NCI-H1930 (cell line): ENCODE measurements around the gene GALNT13.
"Not testable (repeated sequence)": the region's sequence is repeated elsewhere in the genome, so short reads cannot be mapped to it uniquely, and the experiment has no call there.

Source experiments
- DNase-seq, 2 experiments: peaks; one replicate each; lab custom pipeline; 2025; lab: John Stamatoyannopoulos, UW

The GALNT13 gene

DNA sequence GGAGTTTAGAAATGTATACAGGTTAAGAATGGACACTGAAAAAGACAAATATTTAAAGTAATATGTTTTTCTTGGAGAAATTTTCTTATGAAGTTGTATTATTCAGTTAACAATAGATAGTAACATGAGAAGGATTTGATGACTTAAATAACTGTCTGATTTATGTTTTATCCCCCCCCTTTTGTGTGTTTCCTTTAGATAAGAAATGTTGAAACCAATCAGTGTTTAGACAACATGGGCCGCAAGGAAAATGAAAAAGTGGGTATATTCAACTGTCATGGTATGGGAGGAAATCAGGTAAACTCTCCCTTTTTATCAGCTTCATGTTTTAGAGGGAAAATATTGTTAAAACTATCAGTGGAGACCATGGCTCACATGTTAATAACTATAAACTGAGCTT lies 537.1 kb downstream of the GALNT13 start:
- no peak for DNase-seq

DNA sequence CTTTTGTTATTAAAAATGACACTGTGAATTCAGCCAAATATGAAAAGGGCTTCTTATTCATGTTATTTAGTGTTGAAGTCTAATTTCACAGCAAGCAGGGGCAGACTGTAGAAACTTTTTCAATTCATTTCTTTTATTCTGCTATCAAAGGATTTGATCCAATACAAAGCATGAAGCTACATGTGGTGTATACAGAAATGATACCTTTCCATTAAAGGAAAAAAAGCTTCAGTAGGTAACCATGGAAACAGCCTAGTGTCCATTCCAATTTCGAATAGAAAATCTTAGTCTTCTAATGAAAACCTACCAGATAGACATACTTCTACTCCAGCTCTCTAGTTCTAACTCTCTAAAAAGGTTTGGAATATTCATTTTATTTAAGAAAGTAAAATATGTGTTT lies 550.5 kb downstream of the GALNT13 start:
- no peak for DNase-seq

DNA sequence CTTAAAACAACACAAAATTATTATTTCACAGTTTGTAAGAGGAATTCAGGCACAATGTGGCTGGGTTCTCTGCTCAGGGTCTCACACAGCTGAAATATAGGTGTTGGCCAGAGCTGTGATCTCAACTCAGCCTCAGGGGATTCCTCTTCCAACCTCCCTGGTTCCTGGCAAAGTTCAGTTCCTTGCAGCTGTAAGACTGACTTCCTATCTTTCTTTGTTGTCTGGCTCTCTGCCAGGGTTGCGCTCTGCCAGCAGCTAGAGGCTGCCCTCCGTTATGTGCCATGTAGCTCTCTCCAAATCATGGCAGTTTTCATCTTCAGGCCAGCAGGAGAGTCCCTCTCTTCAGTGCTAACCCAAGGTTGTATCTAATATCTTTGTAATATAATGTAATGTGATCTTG lies 554.3 kb downstream of the GALNT13 start:
- DNase-seq, result no peak

DNA sequence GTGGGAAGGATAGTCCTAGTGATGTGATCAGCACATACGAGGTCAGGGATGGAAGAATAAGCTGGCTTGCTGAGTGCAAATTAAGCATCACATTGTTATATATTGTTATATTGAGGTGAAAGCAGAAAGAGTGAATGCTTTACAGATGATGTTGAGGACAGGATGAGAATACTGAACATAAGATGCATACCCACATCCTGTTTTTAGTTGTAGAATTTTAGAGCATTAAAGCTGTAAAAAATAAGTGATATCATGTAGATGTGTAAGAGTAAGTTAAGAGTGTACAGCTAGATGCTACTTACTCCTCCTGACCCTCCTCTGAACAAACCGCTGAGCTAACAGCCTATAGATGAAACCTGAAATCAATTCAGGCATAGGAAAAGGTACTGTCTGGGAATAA lies 555.7 kb downstream of the GALNT13 start:
- no peak for DNase-seq

DNA sequence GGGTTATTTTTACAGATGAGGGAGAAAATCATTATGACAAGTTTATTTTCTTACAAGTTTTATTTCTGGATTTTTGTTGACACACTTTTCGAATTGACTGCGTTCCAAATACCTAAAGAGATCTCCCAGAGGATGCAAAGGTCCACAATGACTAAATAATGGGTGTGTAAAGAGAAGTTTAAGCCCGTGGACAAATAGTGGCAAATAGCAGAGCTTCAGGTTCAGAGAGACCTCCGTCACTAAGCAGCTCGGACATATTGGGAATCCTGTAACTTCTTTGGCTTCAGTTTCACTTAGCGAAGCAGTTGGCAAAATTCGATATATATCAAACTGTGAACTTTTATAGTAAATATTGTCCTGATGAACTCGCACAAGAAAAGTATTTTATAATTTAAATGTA lies 556.3 kb downstream of the GALNT13 start:
- DNase-seq, result no peak

DNA sequence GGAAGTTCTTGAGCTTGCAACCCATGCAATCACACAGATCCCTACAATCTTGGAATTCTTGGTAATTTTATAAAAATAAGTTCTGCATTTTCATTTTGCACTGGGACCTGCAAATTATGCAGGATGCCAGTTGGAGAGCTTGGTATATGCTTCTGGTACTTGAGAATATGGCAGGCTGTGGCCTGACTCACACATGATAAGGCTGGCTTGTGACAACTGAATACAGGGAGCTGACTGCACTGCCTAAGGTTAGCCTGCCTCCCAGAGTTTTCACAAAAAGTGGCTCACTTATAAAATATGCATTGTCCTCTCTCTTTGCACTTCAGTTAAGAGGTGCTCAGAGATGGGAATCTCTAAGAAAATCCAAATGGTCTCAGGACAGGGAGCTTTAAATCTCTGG lies 561.3 kb downstream of the GALNT13 start:
- DNase-seq, result no peak

DNA sequence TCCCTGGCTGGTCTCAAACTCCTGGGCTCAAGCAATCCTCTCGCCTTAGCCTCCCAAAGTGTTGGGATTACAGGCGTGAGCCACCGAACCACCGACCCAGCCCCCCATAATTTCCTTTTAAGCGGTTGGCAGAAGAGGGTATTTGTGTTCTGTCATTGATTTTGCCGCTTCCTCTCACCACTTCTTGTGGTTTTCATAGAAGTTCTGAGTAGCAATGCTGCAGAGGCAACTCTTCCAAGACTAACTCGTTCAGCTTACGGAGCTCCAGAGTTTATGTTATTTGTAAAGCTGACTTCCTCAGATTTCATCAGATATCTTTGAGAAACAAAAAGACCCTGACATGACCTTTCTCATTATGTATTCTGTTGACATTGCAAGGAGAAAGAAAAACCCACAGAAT lies 565.4 kb downstream of the GALNT13 start:
- DNase-seq, result no peak

DNA sequence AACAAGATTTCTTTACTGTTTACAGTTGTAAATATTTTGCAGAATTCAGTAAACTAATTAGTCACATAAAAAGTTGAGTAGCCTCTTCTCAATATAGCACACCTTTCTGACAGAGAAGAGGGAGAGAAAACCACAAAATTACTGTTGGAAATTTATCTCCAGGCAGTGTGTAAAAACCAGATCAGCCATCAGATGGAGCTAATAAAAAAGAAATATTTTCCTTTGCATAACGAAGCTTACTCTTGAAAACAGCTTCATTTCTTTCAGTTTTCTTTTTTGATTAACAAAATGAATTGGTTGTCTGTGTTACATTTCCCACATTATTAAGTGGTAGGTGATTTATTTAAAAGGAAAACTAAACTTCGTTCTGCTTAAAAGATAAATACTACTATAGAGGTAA lies 567.4 kb downstream of the GALNT13 start:
- no peak for DNase-seq

DNA sequence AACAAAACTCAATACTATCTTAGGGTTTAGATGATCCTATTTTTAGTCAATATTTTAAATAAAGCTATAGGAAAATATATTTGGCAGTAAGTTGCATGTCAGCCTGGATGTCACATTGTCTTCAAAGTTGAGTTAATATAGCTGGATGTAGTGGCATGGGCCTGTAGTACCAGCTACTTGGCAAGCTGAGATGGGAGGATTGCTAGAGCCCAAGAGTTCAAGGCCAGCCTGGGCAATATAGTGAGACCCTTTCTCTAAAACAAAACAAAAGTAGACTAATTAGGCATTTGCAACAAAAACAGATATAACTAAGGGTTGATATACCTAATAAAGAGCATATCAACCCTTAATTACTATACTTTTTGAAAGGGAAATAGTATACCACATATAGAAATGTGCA lies 572.2 kb downstream of the GALNT13 start:
- DNase-seq, result no peak

DNA sequence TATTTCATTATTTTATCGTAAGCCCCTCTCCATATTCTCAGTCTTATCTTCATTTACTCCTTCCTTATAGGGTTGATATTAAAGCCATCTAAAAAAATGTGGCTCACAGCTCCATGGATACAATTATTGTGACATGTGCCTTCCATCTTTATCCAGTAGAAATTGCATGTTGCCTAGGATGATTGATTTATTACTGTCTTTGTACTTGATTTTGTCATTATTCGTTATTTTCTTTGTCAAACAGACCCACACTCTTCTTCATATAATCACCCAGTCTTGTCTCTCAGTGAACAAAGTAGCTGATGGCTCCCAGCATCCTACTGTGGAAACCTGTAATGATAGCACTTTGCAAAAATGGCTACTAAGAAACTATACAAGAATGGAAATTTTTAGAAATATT lies 574.6 kb downstream of the GALNT13 start:
- DNase-seq, result no peak

DNA sequence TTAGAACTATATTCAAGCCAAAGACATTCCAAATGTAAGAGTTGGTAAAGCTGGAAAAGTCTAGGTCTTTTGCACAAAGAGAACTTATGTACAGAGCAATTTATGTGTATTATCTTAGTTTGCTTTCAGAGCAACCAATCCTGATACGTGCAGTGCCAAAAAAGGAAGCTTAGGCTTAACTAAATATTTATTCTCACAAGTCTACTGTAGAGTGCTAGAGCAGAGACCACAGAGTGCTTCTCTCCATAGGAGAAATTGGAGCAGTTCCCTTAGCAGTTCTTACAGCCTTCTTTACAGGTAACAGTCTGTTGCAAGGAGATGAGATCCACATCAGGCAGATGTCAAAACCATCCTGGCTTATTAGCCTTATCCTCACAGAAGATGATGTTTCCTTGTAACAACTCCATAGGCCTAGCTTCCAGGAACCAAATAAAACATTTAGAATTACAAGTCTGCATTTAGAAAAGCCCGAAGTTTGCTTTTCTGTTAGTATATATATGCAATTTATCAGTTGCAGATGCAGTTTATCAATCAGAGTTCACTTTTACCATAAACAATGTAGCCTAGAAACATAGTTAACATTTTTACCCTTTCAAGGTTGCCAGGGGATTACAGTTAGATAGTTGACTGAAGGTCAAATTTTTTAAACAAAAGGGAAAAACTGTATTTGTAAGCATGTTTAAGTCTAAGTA lies 576.2 kb downstream of the GALNT13 start:
- no peak for DNase-seq

DNA sequence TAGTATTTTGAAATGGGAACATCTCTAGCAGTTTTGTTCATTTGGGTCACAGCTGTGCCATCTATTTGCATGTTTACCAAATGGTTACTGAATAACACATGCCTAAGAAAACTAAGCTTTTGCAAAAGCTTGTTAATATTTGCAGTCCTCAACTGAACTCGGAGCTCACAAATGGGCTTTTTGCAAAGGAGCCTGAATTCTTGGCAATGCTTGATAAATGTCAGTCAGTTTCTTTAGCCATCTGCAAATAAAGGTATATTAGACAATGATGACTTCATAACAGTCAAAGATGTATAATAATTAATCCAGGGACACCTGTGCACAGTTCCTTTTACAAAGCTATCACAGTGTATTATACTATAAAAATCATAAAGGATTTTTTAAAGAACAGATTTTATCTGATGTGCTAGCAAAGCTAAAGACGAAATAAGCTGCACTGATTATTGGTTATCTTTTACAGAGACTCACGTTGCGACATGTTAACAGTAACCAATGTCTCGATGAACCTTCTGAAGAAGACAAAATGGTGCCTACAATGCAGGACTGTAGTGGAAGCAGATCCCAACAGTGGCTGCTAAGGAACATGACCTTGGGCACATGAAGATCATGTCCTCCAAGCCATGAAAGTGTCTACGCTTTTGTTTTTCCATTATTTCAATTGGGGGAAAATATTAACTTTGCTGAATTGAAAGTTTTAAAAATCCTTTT lies 578.4 kb downstream of the GALNT13 start:
- no peak for DNase-seq

DNA sequence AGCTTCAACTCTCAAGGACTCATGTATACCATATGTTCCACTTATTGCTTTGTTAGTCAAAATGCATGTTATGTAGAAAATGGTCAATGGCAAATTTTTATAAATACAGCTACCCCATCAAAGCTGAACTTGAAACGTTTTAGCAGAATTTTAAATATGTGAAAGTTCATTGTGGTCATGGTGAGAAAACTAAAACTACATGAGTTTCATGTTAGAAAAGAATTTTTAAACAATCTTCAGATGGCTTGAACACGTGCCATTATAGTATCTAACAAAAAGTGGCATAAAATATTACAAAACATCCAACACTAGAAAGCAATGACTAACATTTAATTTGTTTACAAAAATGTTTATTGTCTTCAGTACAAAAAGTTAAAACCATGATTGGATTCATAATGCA lies 580.7 kb downstream of the GALNT13 start:
- no peak for DNase-seq

DNA sequence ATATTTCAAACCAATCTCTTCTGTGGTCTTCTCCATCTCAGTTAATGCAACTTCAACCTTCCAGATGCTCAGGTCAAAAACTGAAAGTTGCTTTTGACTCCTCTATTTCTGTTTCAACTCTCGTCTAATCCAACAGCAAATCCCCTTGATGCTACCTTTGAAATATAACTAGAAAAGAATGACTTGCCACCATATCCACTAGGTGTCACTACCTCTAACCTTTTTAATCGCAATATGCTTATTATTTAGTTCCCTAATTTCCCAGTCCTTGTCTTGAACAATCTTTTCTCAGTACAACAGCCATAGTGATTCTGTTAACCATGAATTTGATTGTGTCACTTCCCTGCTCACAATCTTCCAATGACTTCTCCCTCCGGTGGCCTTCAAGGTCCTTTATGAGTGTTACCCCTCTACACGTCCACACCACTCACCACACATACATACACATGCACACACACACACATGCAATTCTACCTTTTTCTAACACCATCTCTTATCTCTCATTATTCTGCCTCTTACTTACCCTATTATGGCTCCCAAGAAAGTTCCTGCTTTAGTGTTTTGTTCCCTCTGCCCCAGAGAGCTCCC lies 581.3 kb downstream of the GALNT13 start:
- DNase-seq, result no peak

DNA sequence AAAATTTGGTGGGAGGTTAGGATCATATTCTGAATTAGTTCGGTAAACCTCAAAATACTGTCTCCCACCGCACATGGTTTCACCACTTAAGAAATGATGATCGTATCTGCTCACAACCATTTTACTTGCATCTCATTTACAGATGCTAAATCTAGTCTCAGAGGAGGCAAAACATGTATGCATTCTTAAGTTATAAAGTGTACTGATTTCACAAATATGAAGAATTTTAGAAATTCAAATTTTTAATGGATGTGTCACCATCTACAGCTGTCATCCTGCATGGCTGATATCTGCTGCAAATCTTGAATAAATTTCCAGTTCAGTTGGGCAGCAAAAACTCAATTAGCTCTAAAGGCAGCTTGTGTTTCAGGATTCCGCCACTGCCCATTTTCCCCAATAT lies 583.4 kb downstream of the GALNT13 start:
- DNase-seq, result no peak

DNA sequence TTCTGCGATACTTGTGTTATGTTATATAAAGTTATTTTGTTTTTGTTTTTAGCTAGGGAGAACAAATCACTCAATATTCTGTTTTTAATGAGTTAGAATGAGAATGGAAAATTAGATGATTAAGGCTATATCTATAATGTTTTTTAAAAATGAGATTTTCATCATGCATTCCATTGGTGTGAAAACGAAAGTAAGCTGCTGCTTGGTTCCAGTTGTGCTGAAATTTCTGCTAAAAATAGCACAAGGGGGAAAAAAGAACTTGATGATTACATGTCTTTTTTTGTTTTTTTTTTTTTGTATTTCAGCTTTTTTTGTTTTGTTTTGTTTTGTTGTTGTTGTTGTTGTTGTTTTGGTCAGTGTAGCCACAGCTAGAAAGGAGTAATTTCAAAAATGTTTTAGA lies 584.1 kb downstream of the GALNT13 start:
- DNase-seq, result no peak

DNA sequence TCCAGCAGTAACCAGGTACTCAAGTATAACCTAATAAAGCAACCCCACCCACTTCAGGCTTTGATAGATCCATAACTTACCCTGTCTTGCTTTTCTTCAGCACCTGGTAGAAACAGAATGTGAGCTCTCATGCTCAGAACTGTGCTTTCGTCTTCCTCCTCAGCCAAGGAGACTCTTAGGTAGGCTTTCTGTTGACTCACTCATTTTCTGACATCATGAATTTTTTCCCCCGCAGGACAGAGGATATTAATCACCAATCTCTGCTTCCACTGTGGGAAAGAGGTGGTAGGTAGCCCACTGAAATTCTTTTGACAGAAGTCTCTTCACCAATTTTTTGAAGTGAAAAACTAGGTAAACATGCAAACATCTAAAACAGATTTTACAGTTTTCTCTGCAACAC lies 585.6 kb downstream of the GALNT13 start:
- no peak for DNase-seq

DNA sequence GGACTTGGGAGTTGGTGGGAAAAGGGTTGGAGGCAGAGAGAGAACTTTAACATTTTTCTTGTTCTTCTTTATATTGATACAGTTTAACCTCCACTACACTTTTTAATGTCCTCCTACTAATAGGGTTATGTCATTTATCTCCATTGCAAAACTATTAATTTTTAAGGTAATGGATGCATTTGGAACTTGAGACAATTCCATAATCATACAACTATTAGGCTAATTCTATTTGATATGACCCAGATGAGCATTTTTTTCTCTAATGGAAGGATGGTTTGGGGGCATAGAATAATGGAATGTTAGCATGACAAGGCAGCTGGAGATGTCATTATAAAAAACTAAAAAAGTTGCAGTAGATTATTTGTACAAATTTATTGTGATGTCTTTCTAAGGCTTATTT lies 587.6 kb downstream of the GALNT13 start:
- no peak for DNase-seq

DNA sequence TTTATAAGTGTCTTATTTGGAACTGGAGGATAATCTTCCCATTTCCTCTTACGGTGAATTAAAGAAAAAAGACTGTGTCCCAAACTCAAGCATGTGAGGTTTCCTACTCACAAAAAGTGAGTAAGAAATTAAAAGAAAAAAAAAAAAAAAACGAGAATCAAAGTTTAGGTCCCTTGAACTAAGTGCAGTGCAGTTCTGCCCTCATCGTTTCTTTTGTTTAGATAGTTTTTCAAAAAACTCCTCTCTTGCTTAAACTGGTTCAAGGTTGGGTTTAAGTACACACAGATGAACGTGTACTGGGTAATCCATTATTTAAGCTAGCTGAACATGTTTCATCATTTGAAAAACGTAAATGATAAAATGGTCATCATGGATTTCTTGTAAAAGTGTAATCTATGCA lies 590.9 kb downstream of the GALNT13 start:
- DNase-seq, result no peak

DNA sequence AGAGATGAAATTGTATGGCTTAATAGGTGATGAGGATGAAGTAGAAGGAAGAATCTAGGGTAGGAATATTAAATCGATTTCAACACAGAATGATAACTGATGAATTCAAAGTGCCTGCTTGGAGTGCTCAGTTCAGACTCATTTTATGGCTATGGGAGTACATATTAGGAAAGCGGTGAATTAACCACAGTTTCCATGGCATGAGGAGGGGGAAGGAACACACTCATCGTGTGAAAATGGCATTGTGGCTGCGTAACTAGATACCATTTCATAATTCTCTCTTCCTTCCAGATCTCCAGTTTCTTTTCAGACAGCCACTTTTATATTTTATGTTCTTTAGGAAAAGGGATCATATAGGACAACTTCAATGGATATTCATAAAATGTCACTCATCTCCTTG lies 594.5 kb downstream of the GALNT13 start:
- DNase-seq, result no peak

DNA sequence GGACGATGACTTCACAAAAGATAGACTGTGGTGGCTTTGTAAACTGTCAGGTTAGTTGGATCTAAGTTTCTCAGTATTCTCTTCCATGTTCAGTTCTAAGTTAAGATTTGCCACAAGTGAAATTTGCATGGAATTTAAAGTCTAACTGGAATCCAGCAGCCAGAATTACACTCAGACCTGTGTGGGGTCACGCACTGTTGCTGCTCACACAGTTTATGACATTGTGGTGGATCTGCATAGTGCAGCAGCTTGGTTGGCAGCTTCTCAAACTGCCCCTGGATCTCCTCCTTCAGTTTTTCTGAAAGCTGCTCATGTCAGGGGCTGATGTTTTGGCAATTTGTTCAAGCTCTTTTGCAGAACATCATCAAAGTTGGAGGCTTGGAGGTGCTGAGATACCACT lies 598.7 kb downstream of the GALNT13 start:
- DNase-seq, result no peak

DNA sequence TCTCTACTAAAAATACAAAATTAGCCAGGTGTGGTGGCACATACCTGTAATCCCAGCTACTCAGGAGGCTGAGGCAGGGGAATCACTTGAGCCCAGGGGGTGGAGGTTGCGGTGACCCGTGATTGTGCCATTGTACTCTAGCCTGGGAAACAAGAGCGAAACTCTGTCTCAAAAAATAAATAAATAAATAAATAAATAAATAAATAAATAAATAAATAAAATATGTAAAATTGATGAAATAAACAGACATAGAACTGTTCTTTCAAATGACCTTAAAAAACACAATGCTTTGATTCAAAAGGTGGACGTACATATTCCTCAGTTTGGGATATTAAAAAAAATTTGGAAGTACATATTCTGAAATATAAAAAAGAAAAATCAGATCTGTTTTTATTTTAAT lies 599.8 kb downstream of the GALNT13 start:
- DNase-seq, result not testable (repeated sequence)

DNA sequence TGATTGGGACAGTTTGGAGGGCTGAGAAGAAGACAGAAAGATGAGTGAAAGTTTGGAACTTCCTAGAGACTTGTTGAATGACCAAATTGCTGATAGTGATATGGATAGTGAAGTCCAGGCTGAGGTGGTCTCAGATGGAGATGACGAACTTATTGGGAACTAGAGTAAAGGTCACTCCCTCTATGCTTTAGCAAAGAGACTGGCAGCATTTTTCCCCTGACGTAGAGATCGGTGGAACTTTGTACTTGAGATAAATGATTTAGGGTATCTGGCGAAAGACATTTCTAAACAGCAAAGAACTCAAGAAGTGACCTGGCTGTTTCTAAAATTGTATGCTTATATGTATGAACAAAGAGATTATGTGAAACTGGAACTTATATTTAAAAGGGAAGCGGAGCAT lies 605.6 kb downstream of the GALNT13 start:
- DNase-seq, result no peak

DNA sequence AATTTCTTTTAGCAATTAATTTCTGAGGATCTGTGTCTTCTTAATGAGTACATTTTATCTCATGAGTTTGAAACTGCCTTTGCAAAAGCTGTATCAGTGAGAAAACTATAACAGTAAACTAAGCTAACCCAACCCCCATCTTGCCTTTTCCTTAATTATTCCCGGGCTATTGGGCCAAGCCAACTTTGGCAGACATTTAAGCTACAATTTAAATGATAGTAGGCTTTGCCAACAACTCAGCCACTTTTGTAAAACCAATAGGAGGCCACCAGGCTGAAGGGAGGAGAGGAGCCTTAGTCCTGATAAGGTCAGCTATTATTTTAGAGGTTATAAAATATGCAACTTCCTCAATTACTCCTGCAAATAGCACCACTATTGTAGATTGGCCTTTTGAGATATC lies 608.8 kb downstream of the GALNT13 start:
- DNase-seq, result no peak
